ENCODE data around the gene CCN6. TPM values are rescaled to one million over a fixed set of nuclear protein-coding genes. Genes with fewer than 3 reads are reported as not detected.

CCN6 gene
- polyA plus RNA-seq, 1 experiment = not detected

DNA sequence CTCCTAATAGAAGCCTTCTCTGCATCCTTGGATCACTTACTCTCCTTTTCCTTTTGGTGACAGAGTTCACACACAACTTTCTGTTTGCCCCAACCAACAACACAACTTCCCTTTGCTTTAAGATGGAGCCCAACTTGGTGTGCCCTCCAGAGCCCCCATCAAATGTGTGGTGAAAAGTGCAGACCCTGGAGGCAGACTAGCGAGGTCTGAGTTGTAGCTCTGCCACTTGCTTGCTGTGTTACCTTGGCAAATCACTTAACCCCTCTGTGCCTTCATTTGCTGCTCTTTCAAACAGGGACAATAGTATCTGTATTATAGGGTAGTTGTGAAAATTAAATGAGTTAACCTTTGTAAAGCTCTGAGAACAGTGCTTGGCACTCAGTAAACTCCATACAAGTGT lies 34.3 kb upstream of the CCN6 start:
- TF ChIP-seq, protein P1, sequence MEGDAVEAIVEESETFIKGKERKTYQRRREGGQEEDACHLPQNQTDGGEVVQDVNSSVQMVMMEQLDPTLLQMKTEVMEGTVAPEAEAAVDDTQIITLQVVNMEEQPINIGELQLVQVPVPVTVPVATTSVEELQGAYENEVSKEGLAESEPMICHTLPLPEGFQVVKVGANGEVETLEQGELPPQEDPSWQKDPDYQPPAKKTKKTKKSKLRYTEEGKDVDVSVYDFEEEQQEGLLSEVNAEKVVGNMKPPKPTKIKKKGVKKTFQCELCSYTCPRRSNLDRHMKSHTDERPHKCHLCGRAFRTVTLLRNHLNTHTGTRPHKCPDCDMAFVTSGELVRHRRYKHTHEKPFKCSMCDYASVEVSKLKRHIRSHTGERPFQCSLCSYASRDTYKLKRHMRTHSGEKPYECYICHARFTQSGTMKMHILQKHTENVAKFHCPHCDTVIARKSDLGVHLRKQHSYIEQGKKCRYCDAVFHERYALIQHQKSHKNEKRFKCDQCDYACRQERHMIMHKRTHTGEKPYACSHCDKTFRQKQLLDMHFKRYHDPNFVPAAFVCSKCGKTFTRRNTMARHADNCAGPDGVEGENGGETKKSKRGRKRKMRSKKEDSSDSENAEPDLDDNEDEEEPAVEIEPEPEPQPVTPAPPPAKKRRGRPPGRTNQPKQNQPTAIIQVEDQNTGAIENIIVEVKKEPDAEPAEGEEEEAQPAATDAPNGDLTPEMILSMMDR (IDR thresholded peaks at IDR 0.05; ENCODE audit: low read depth, low read length) = no peak
- no peak for DNase-seq (ENCODE audit: low read depth, low spot score)
- ChIA-PET CTCF (interaction anchor here (1.2 to 1.4 kb wide), 2 partner anchors 10 to 24 kb away, joined by 4 to 5 read pairs; no protein-coding TSS in a partner anchor), POLR2A (no interaction called here)
- Histone ChIP-seq H3K9me3 (ENCODE audit: control insufficient read depth, insufficient read depth, low read length) (peaks cover 3% of the 10 kb centered on the region; the same call in 1 of the 2 replicates), H3K27ac (ENCODE audit: low read depth, low read length) (no peak overlapping the region), H3K27me3 (ENCODE audit: control insufficient read depth, insufficient read depth, low read length) (no peaks in the 10 kb centered on the region), H3K4me3 (ENCODE audit: low read depth, low read length) (no peak overlapping the region)

DNA sequence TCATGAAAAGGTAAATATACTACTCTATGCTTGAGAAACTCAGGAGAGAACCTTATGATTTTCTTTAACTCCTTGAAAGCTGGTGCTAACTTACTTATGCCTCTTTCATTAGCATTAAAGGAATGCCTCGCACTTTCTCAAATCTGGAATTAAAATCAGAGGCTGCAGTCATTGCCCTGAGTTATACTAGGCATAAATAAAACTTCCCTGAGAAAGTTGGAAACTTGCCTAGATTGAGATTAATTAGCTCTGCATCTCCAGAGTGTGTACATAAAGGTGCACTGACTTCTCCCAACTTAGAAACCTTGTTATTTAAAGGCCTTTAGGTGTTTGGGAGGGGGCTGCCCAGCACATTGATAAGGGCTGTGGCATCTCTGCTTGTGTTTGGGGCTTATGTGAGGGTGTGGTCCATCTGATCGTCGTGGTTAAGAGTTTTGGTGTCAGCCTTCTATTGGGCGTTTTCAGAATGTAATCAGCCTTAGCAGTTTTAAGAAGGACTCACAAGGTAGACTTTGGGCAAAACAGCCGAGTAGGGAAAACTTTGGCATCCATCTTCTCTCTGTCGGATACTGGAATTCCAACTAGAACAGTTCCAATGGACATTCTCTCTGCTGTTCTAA lies 32.1 kb upstream of the CCN6 start:
- Histone ChIP-seq H3K4me3 (ENCODE audit: low read depth, low read length) (no peak overlapping the region), H3K9me3 (ENCODE audit: control insufficient read depth, insufficient read depth, low read length) (peaks cover 3% of the 10 kb centered on the region; the same call in 1 of the 2 replicates), H3K27ac (ENCODE audit: low read depth, low read length) (no peak overlapping the region), H3K27me3 (ENCODE audit: control insufficient read depth, insufficient read depth, low read length) (no peaks in the 10 kb centered on the region)
- no peak for DNase-seq (ENCODE audit: low read depth, low spot score)
- CTCF ChIA-PET = no interaction called here
- TF ChIP-seq, protein P1 (IDR thresholded peaks at IDR 0.05; ENCODE audit: low read depth, low read length) = no peak
- POLR2A ChIA-PET = no interaction called here

DNA sequence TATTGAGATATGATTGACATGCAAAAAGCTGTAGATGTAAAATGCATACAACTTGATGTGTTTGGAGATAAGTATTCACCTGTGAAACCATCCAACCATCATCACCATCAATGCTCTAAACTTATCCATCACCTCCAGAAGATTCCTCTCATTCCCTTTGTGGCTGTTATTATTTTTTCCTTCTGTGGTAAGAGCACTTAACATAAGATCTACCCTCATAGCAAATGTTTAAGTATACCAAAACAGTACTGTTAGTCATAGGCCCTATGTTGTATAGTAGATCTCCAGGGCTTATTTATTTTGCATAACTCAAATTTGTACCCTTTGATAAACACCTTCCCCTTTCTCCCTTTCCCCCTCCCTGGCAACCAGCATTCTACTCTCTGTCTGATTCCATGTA lies 31.2 kb upstream of the CCN6 start:
- POLR2A ChIA-PET = no interaction called here
- CTCF ChIA-PET = no interaction called here
- Histone ChIP-seq H3K27ac (ENCODE audit: low read depth, low read length) (no peak overlapping the region), H3K4me3 (ENCODE audit: low read depth, low read length) (no peak overlapping the region), H3K9me3 (ENCODE audit: control insufficient read depth, insufficient read depth, low read length) (peaks cover 3% of the 10 kb centered on the region; the same call in 1 of the 2 replicates), H3K27me3 (ENCODE audit: control insufficient read depth, insufficient read depth, low read length) (no peaks in the 10 kb centered on the region)
- no peak for DNase-seq (ENCODE audit: low read depth, low spot score)
- TF ChIP-seq, protein P1 (IDR thresholded peaks at IDR 0.05; ENCODE audit: low read depth, low read length) = no peak

DNA sequence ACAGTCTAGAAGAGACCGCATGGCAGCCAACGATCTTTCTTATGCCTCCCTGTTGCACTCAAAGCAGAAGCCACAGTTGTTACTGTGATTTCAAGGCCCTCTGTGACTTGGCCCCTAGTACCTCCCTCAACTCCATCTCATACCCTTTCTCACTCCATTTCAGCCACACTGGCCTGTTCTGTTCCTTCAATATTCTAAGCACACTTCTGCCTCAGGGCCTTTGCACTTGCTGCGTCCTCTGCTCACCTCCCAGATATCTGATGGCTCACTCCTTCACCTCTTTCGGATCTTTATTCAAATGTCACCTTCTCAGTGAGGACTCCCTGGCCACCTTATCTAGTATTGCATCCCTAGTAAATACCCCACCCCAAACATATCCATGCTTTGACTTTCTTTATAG lies 29.4 kb upstream of the CCN6 start:
- CTCF ChIA-PET = no interaction called here
- H3K4me3 ChIP-seq (ENCODE audit: low read depth, low read length) = no peak overlapping the region
- peaks cover 3% of the 10 kb centered on the region; the same call in 1 of the 2 replicates for H3K9me3 ChIP-seq (ENCODE audit: control insufficient read depth, insufficient read depth, low read length)
- TF ChIP-seq, protein P1 (IDR thresholded peaks at IDR 0.05; ENCODE audit: low read depth, low read length) = no peak
- DNase-seq (ENCODE audit: low read depth, low spot score) = no peak
- H3K27ac ChIP-seq (ENCODE audit: low read depth, low read length) = no peak overlapping the region
- POLR2A ChIA-PET = no interaction called here
- H3K27me3 ChIP-seq (ENCODE audit: control insufficient read depth, insufficient read depth, low read length) = no peaks in the 10 kb centered on the region

DNA sequence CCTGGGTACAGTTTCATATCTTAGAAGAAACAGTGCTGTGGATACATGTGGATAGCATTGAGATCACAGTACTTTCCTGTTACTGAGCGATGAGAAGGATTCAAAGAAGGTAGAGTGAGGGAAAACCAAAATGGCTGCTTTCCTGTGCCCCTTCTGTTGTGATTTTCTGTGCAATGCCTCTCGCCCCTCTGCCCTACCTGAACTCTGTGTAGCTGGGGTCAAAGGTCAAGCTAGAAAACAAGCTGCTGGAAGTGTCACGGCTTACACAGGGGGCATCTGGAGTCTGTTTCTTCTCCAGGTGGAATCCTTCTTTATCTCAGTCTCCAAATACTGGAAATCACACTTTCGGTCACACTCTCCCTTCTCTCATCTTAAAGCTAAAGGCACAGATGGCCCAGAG lies 27.0 kb upstream of the CCN6 start:
- no peak overlapping the region for H3K4me3 ChIP-seq (ENCODE audit: low read depth, low read length)
- TF ChIP-seq, protein P1 (IDR thresholded peaks at IDR 0.05; ENCODE audit: low read depth, low read length) = no peak
- no peak for DNase-seq (ENCODE audit: low read depth, low spot score)
- peaks cover 9% of the 10 kb centered on the region for H3K27me3 ChIP-seq (ENCODE audit: control insufficient read depth, insufficient read depth, low read length)
- peaks cover 3% of the 10 kb centered on the region; the same call in 1 of the 2 replicates for H3K9me3 ChIP-seq (ENCODE audit: control insufficient read depth, insufficient read depth, low read length)
- no peak overlapping the region for H3K27ac ChIP-seq (ENCODE audit: low read depth, low read length)
- ChIA-PET CTCF (interaction anchor here (1.1 to 3.2 kb wide), 4 partner anchors 11 to 317 kb away, joined by 4 to 20 read pairs (median 6); no protein-coding TSS in a partner anchor), POLR2A (no interaction called here)
